GM18505 (cell line): ENCODE data around the gene FSHR.

Source experiments
- ATAC-seq: cut with Tn5 transposase; IDR thresholded peaks from one replicate; pipeline ENCODE4 v1.9.1; 2021; ENCODE audit not compliant: unreplicated experiment
- POLR2A ChIP-seq: IDR thresholded peaks from 4 replicates; pipeline ENCODE4 v1.6.1; 2011; ENCODE audit warnings: borderline replicate concordance; ENCODE audit not compliant: insufficient read depth, insufficient read length; ENCODE audit errors: extremely low read depth

Gene FSHR

GRCh38 chr2:48915884-48916283, 238.4 kb downstream of the FSHR start:
- no peak for ATAC-seq
- TF ChIP-seq POLR2A: no peak

- ATAC-seq: no peak
- TF ChIP-seq POLR2A: no peak
Observed at GRCh38 chr2:48915227-48915626, 239.1 kb downstream of the FSHR start.

GRCh38 chr2:48914477-48915089, 239.7 kb downstream of the FSHR start:
- no peak for TF ChIP-seq POLR2A
- peak; percentile 88 for ATAC-seq
